GM12865 (cell line): Measurements from ENCODE around the gene SERPINB5.

ENCODE experiments used
- DNase-seq: peaks from one replicate; pipeline ENCODE4 v3.0.0; 2010; ENCODE audit warnings: low read depth
- H3K4me3 ChIP-seq: 2 replicates; pipeline ENCODE4 v1.5.1; 2011; ENCODE audit warnings: mild to moderate bottlenecking, low read depth, low read length, control low read depth
- CTCF ChIP-seq: IDR thresholded peaks from 2 replicates; pipeline ENCODE4 v1.5.1; 2011; ENCODE audit warnings: low read length, control low read depth, low read depth, inconsistent platforms; ENCODE audit not compliant: insufficient read depth; ENCODE audit errors: missing control alignments

SERPINB5 gene

GRCh38 chr18:63477968-63478367 is 1.2 kb downstream of the SERPINB5 start:
- TF ChIP-seq CTCF = no peak
- no peak for DNase-seq
- H3K4me3 ChIP-seq = no peak overlapping the region

GRCh38 chr18:63479826-63480225 is 3.1 kb downstream of the SERPINB5 start:
- no peak for TF ChIP-seq CTCF
- H3K4me3 ChIP-seq = no peak overlapping the region
- DNase-seq = no peak

DNA sequence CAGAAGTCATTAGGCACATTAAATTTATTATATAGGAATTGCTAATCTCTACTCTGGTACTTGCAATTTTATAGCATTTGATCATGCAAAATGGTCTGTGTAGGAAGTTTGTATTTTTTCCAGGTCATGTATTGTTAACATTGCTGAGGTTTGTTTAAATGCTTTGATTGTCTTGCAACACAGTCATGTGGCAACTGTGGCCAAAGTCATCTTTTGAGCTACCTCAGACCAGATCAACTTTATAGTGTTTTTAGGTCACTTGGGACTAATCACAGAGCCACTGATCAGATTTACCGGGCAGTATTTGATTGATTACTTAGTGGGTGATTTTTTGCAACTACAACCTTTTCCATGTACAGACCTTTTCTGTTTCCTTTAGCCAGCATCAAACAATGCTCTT is 3.7 kb downstream of the SERPINB5 start:
- H3K4me3 ChIP-seq = no peak overlapping the region
- no peak for TF ChIP-seq CTCF
- DNase-seq = no peak

GRCh38 chr18:63480915-63481314 is 4.2 kb downstream of the SERPINB5 start:
- H3K4me3 ChIP-seq = no peak overlapping the region
- TF ChIP-seq CTCF = no peak
- no peak for DNase-seq

DNA sequence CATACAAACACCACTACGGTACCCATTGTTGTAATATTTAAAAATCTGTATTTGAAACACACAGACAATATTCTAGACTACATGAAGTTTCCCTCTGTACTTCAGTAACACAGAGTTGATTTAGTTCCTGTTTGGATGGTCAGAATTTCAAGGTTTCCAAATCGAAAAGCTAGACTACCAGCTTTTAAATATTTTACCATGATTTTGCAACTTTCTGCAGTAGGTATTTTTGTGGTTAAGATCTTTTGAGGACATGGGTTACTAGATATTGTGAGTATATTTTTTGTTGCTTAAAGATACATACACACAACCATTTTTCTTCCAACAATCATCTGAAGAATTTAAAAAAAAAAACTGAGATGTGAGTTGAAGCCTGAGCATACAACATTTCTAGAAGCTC is 10.9 kb downstream of the SERPINB5 start:
- DNase-seq = no peak
- TF ChIP-seq CTCF = no peak
- no peak overlapping the region for H3K4me3 ChIP-seq

DNA sequence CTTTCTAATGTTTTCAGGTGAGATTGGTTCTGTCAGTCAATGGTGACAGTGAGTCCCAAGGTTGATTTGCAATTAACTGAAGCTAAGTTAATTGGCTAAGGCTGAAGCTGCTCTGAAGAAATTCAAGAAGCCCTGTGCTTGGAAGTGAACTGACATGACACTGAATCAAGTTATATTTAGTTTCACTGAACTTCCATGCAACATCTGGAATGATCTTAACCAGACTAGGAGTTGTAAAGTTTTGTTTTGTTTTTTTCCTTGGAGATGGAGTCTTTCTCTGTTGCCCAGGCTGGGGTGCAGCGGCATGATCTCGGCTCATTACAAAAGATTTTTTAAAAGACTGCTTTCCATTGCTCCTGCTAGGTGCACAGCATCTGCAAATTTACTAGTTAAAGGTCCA is 11.4 kb downstream of the SERPINB5 start:
- H3K4me3 ChIP-seq = no peak overlapping the region
- no peak for TF ChIP-seq CTCF

GRCh38 chr18:63492851-63493250 is 16.1 kb downstream of the SERPINB5 start:
- no peak for TF ChIP-seq CTCF

More for the DNA sequence above, 11.4 kb downstream of the SERPINB5 start:
- DNase-seq = no peak

More at GRCh38 chr18:63492851-63493250, 16.1 kb downstream of the SERPINB5 start:
- H3K4me3 ChIP-seq = no peak overlapping the region
- DNase-seq = no peak
